ENCODE results near the gene CAPRIN2.

CAPRIN2 gene

DNA sequence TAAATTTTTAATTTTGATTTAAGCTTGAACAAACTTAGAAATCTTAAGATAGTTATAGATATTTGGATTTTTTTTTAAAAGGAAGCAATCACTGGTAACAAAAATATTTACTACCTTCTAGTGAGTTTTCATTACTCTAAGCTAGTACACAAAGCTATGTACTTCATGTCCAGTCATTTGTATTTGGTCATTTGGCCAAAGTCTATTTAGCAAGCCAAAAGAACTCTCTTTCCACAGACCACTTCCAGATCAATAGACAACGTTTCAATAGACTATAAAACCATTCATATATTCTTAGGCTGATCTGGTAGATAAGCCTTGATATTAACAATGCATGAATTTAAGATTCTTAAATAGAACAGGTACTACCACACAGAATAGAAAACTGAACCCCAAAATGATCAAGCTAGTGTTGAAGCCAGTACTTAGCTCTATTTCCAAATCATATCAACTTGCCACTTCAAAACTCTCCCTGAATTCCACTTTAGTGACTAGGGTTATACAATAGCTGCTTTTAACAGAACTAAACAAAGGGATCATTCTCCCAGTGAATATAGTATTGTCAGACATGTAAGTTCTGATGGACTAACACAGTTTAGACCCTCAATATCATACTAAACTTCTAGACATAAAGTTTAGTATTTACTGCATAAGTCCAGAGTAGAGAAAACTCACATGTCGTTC lies 21.7 kb downstream of the CAPRIN2 start:
- no peak for TF ChIP-seq Cebpa-rat (IDR thresholded peaks at IDR 0.05)
- peaks cover 16 to 56% (median 35%) of the 10 kb centered on the region in 11 experiments; a peak in 21 of 22 replicates for H3K36me3 ChIP-seq

GRCh38 chr12:30730011-30730410 lies 24.7 kb downstream of the CAPRIN2 start:
- peaks cover 8 to 38% (median 22%) of the 10 kb centered on the region in 11 experiments; a peak in 21 of 22 replicates for H3K36me3 ChIP-seq
- peaks cover 0 to 21% (median 0%) of the 10 kb centered on the region in 10 experiments; a peak in 5 of 20 replicates for H3K4me1 ChIP-seq
- H4K20me1 ChIP-seq = no peaks in the 10 kb centered on the region
- H3K27me3 ChIP-seq = no peaks in the 10 kb centered on the region
- no peaks in the 10 kb centered on the region for H3K9me3 ChIP-seq (replicated peaks in 1 of 11)
- no peak for TF ChIP-seq Cebpa-rat (IDR thresholded peaks at IDR 0.05)
- no peak overlapping the region for H3K9ac ChIP-seq
- H3K4me3 ChIP-seq = no peak overlapping the region
- H3K27ac ChIP-seq = no peak overlapping the region
- no peak overlapping the region for H3K4me2 ChIP-seq

More for the DNA sequence above, 21.7 kb downstream of the CAPRIN2 start:
- no peak overlapping the region for H3K27ac ChIP-seq
- no peaks in the 10 kb centered on the region for H3K9me3 ChIP-seq (replicated peaks in 1 of 11)
- H3K4me2 ChIP-seq = no peak overlapping the region
- no peak overlapping the region for H3K9ac ChIP-seq
- H3K4me1 ChIP-seq = peaks cover 0 to 16% (median 0%) of the 10 kb centered on the region in 10 experiments; a peak in 5 of 20 replicates
- H3K4me3 ChIP-seq = no peak overlapping the region
- no peaks in the 10 kb centered on the region for H4K20me1 ChIP-seq
- H3K27me3 ChIP-seq = no peaks in the 10 kb centered on the region

- Histone ChIP-seq H3K4me3 (no peak overlapping the region), H3K4me1 (peaks cover 0 to 21% (median 0%) of the 10 kb centered on the region in 10 experiments; a peak in 5 of 20 replicates), H3K9ac (no peak overlapping the region), H4K20me1 (no peaks in the 10 kb centered on the region), H3K4me2 (no peak overlapping the region), H3K36me3 (peaks cover 8 to 38% (median 22%) of the 10 kb centered on the region in 11 experiments; a peak in 21 of 22 replicates), H3K27me3 (no peaks in the 10 kb centered on the region), H3K9me3 (replicated peaks in 1 of 11) (no peaks in the 10 kb centered on the region), H3K27ac (no peak overlapping the region)
- TF ChIP-seq Cebpa-rat (IDR thresholded peaks at IDR 0.05) = no peak
These were observed 25.2 kb downstream of the CAPRIN2 start for GRCh38 chr12:30729547-30729946.

GRCh38 chr12:30726647-30727046 lies 28.1 kb downstream of the CAPRIN2 start:
- Histone ChIP-seq H3K9me3 (replicated peaks in 1 of 11) (no peaks in the 10 kb centered on the region), H3K36me3 (peaks cover 11 to 61% (median 33%) of the 10 kb centered on the region in 11 experiments; a peak in 21 of 22 replicates), H4K20me1 (no peaks in the 10 kb centered on the region), H3K4me1 (peaks cover 0 to 18% (median 0%) of the 10 kb centered on the region in 10 experiments; a peak in 5 of 20 replicates), H3K4me2 (no peak overlapping the region), H3K9ac (no peak overlapping the region), H3K27ac (no peak overlapping the region), H3K4me3 (no peak overlapping the region), H3K27me3 (no peaks in the 10 kb centered on the region)
- TF ChIP-seq Cebpa-rat (IDR thresholded peaks at IDR 0.05) = no peak

DNA sequence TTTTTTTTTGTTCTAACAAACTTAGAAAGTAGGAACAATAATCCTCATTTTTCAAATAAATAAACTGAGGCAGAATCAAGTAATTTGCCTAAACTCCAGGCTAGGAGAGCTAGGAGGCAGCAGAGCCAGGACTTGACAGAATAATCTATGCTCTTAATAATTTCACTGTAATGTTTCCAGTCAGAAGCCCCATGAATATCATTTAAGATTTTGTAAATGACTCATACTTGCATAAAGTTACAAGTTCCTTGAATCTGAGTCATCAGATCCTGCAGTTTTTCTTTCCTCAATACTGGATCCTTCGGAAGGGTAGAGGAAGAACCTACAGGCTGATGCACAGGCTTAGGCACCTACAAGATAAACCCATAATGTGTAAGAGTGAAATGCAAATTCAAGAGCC lies 29.0 kb downstream of the CAPRIN2 start:
- Histone ChIP-seq H3K27ac (no peak overlapping the region), H3K9ac (no peak overlapping the region), H3K27me3 (no peaks in the 10 kb centered on the region), H3K9me3 (replicated peaks in 1 of 11) (no peaks in the 10 kb centered on the region), H3K4me3 (no peak overlapping the region), H4K20me1 (no peaks in the 10 kb centered on the region), H3K4me2 (peak overlapping the region in 1 of 11 experiments; percentile 18; a peak in 1 of 22 replicates), H3K4me1 (peaks cover 0 to 9% (median 0%) of the 10 kb centered on the region in 10 experiments; a peak in 3 of 20 replicates), H3K36me3 (peaks cover 11 to 69% (median 40%) of the 10 kb centered on the region in 11 experiments; a peak in 21 of 22 replicates)
- no peak for TF ChIP-seq Cebpa-rat (IDR thresholded peaks at IDR 0.05)

GRCh38 chr12:30719060-30719459 lies 35.7 kb downstream of the CAPRIN2 start:
- H3K4me3 ChIP-seq = no peak overlapping the region
- H3K9ac ChIP-seq = no peak overlapping the region
- H3K9me3 ChIP-seq (replicated peaks in 1 of 11) = no peaks in the 10 kb centered on the region
- H3K4me1 ChIP-seq = no peaks in the 10 kb centered on the region
- H4K20me1 ChIP-seq = no peaks in the 10 kb centered on the region
- H3K4me2 ChIP-seq = no peak overlapping the region
- H3K36me3 ChIP-seq = peaks cover 24 to 76% (median 48%) of the 10 kb centered on the region in 11 experiments; a peak in 20 of 22 replicates
- no peak for TF ChIP-seq Cebpa-rat (IDR thresholded peaks at IDR 0.05)
- no peaks in the 10 kb centered on the region for H3K27me3 ChIP-seq
- no peak overlapping the region for H3K27ac ChIP-seq

DNA sequence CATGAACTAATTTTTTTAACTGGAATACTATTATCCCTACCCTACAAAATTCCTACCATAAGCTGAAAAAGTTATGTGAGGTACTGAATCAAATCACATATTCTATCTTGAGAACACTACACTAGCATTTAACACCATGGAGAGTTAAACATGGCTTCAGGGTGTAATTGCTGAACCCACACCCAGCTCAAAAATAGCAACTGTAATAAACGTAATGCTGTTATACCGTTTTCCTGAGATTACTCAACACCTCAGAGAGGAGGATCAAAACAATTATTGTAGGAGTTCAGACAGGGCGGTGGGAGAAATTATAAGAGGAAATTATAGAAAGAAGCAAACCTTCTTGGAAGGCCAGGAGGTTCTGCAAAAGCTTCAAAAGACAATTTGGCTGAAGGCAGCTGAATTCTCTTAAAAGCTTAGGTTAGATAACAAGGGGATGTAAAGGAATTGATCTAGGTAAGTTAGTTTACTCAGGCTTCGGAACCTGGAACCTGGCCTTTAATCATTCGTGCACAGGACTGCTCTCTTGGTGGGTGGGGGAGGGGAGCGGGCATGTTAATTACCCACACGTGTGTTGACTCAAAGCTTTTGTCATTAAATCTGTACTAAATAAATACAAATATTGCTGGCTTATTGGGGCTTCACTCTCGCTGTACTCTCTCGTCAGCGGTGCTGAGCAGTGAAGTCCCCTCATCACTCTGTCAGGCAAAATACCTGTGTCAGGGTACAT lies 47.0 kb downstream of the CAPRIN2 start:
- Histone ChIP-seq H3K9me3 (replicated peaks in 1 of 11) (no peaks in the 10 kb centered on the region), H3K4me2 (no peak overlapping the region), H3K36me3 (peaks cover 9 to 39% (median 21%) of the 10 kb centered on the region in 11 experiments; a peak in 20 of 22 replicates), H3K27me3 (no peaks in the 10 kb centered on the region), H3K9ac (no peak overlapping the region), H3K4me3 (no peak overlapping the region), H3K27ac (no peak overlapping the region), H4K20me1 (no peaks in the 10 kb centered on the region), H3K4me1 (no peaks in the 10 kb centered on the region)
- no peak for TF ChIP-seq Cebpa-rat (IDR thresholded peaks at IDR 0.05)

- no peaks in the 10 kb centered on the region for H3K4me1 ChIP-seq
- H3K36me3 ChIP-seq = peaks cover 5 to 28% (median 16%) of the 10 kb centered on the region in 11 experiments; a peak in 18 of 22 replicates
- H3K4me3 ChIP-seq = no peak overlapping the region
- no peak overlapping the region for H3K9ac ChIP-seq
- no peak for TF ChIP-seq Cebpa-rat (IDR thresholded peaks at IDR 0.05)
- no peak overlapping the region for H3K27ac ChIP-seq
- H3K9me3 ChIP-seq (replicated peaks in 1 of 11) = no peaks in the 10 kb centered on the region
- no peak overlapping the region for H3K4me2 ChIP-seq
- H3K27me3 ChIP-seq = no peaks in the 10 kb centered on the region
- H4K20me1 ChIP-seq = no peaks in the 10 kb centered on the region
These were observed 48.3 kb downstream of the CAPRIN2 start for GRCh38 chr12:30706476-30706875.

DNA sequence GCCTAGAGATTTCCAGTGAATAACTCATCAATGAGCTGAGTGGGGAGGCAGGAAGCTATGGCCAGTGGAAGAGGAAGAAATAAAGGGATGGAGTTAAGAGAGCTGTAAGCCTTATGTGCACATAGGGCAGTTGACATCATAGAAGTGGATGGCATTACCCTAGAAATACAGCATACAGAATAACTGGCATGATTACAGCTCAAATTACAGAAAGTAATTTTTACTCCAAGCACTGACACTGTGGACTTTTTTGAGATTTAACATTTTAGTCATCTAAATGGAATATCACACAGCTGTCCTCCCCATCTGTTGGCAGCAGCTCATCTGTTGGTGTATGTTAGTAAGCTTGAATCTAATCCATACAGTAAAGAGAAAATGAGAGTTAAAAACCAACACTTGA lies 53.7 kb downstream of the CAPRIN2 start:
- Histone ChIP-seq H3K27ac (no peak overlapping the region), H3K36me3 (no peaks in the 10 kb centered on the region), H3K9me3 (replicated peaks in 1 of 11) (no peaks in the 10 kb centered on the region), H3K9ac (no peak overlapping the region), H3K4me3 (no peak overlapping the region), H3K27me3 (no peaks in the 10 kb centered on the region), H3K4me2 (no peak overlapping the region), H3K4me1 (peaks cover 0 to 6% (median 5%) of the 10 kb centered on the region in 10 experiments; a peak in 8 of 20 replicates), H4K20me1 (no peaks in the 10 kb centered on the region)
- no peak for TF ChIP-seq Cebpa-rat (IDR thresholded peaks at IDR 0.05)

All from BLaER1 treated with 17β-estradiol and CSF1 and Interleukin-3, amounts not matched to agents 10 nM and 100 nM (cell line).